Upper lobe of left lung (tissue), 6 donors: ENCODE data around the gene MTMR2. TPM values are rescaled to one million over a fixed set of nuclear protein-coding genes. Genes with fewer than 3 reads are reported as not detected.

Experiments used
- ATAC-seq, 2 donors: fragments of 200-7000 bp; cut with Tn5 transposase; one replicate each; pipeline ENCODE4 v1.9.1; 2022; ENCODE audit warnings: mild to moderate bottlenecking in 2 of 2, moderate library complexity in 2 of 2; ENCODE audit not compliant: low FRiP score in 2 of 2
- DNase-seq, 2 donors: peaks; one replicate each; pipeline ENCODE4 v3.0.0-alpha.2; 2019 to 2020
- H3K27ac ChIP-seq, 4 donors: fragments of 200-600 bp; sonication (generic); one replicate each; pipeline ENCODE4 v1.5.1; 2016 to 2019
- H3K27me3 ChIP-seq, 4 donors: fragments of 200-600 bp; sonication (generic); one replicate each; pipeline ENCODE4 v1.5.1; 2017 to 2019
- H3K36me3 ChIP-seq, 4 donors: fragments of 200-600 bp; sonication (generic); one replicate each; pipeline ENCODE4 v1.5.1; 2016 to 2019
- H3K4me1 ChIP-seq, 4 donors: fragments of 200-600 bp; sonication (generic); one replicate each; pipeline ENCODE4 v1.5.1; 2018 to 2019
- H3K4me3 ChIP-seq, 4 donors: fragments of 200-600 bp; sonication (generic); one replicate each; pipeline ENCODE4 v1.5.1; 2017 to 2019; ENCODE audit warnings: mild to moderate bottlenecking in 2 of 4, moderate library complexity in 1 of 4
- H3K9me3 ChIP-seq, 4 donors: fragments of 200-600 bp; sonication (generic); one replicate each; pipeline ENCODE4 v1.5.1; 2018 to 2019
- EP300 ChIP-seq, 4 donors: sonication (generic); formaldehyde crosslinking; IDR thresholded peaks; one replicate each; pipeline ENCODE4 v1.5.1; 2017; ENCODE audit warnings: antibody characterized with exemption in 4 of 4, control low read depth in 2 of 4
- POLR2A ChIP-seq, 4 donors: fragments of 450-650 bp; IDR thresholded peaks; one replicate each; pipeline ENCODE4 v1.5.1; 2016 to 2017; ENCODE audit warnings: antibody characterized with exemption in 4 of 4, mild to moderate bottlenecking in 2 of 4
- POLR2AphosphoS5 ChIP-seq, 2 donors: sonication (generic); formaldehyde crosslinking; IDR thresholded peaks; one replicate each; pipeline ENCODE4 v1.5.1; 2017; ENCODE audit warnings: antibody characterized with exemption in 2 of 2
- WGBS, 2 donors: methylation state at CpG; one replicate each; pipeline ENCODE4 v1.1.5; 2017 to 2018; 5-methylcytosine and 5-hydroxymethylcytosine counted together
- total RNA-seq, 6 donors: library from RNA; depleted of rRNA in 4 of 6; stranded (reverse); fragments of >200 nt in 4 of 6; gene quantifications; one replicate each; pipeline versions ENCODE4 v1.1.0 to v1.2.1, GENCODE V29; 2016 to 2021
- TF ChIP-seq, protein P1 (sequence below), 6 experiments: fragments of 450-650 bp in 4 of 6; fragments of 200-600 bp in 2 of 6; sonication (generic) in 2 of 6; IDR thresholded peaks; one replicate each; pipeline ENCODE4 v1.5.1; 2016 to 2019; ENCODE audit warnings: antibody characterized with exemption in 6 of 6
- donor health status: DM: no; HTN: no; CAD: no; lungs with moderate emphysema.
- donor health status: DM: no; HTN: yes; CAD: no; lungs with severe emphysema.

MTMR2 gene
- total RNA-seq, 6 donors from 2014 or later = 6.3 to 32.5 (median 25.0) TPM

DNA sequence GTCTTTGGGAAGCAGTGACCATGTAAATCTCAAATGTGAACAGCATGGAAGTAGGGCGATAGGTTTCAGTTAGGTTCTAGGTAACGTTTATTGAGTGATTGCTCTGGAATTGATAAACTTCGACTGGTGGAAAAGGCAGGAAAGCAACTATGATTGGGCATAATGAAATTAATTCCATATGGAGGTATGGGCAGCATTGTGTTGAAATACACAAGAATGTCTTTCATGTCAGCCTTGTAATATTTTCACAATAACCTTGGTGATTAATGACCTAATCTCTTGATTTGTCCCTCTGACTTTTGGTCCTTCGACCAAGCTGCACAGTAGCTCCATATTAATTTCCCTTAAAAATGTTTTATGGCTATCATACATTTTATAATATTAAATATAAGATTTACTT, 130.8 kb downstream of the MTMR2 start:
- H3K4me3 ChIP-seq = no peak overlapping the region
- ATAC-seq (no peak), DNase-seq (no peak)
- WGBS, 2 donors = 90 to 96% methylated on average over 4 of the region's 4 CpGs
- H3K36me3 ChIP-seq = no peaks in the 10 kb centered on the region
- H3K27me3 ChIP-seq = no peaks in the 10 kb centered on the region
- TF ChIP-seq, protein P1, sequence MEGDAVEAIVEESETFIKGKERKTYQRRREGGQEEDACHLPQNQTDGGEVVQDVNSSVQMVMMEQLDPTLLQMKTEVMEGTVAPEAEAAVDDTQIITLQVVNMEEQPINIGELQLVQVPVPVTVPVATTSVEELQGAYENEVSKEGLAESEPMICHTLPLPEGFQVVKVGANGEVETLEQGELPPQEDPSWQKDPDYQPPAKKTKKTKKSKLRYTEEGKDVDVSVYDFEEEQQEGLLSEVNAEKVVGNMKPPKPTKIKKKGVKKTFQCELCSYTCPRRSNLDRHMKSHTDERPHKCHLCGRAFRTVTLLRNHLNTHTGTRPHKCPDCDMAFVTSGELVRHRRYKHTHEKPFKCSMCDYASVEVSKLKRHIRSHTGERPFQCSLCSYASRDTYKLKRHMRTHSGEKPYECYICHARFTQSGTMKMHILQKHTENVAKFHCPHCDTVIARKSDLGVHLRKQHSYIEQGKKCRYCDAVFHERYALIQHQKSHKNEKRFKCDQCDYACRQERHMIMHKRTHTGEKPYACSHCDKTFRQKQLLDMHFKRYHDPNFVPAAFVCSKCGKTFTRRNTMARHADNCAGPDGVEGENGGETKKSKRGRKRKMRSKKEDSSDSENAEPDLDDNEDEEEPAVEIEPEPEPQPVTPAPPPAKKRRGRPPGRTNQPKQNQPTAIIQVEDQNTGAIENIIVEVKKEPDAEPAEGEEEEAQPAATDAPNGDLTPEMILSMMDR (IDR thresholded peaks at IDR 0.05) = no peak
- TF ChIP-seq POLR2AphosphoS5 (IDR thresholded peaks at IDR 0.05) (no peak), EP300 (IDR thresholded peaks at IDR 0.05) (no peak), POLR2A (IDR thresholded peaks at IDR 0.05) (no peak)
- no peaks in the 10 kb centered on the region for H3K9me3 ChIP-seq
- peaks cover 18 to 26% (median 20%) of the 10 kb centered on the region in 4 donors for H3K4me1 ChIP-seq
- H3K27ac ChIP-seq = no peak overlapping the region

DNA sequence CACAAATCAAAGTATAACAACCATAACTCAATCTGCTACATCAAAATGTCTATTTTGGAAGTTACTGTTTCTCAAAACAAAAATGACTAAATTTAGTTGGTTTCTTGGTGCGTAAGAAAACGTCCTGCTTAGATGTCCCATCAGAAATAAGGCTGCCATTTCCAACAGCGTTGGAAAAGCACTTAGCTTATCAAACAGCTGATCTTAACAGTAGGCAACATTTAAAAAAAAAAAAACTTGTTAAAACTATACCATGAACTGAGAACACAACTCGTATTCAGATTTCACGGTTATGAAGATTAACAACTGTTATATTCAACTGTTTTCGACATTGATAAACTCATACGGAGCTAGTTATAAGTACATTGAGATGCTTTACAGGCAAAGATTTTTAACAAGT, 131.2 kb downstream of the MTMR2 start:
- Histone ChIP-seq H3K4me1 (peaks cover 20 to 30% (median 24%) of the 10 kb centered on the region in 4 donors), H3K4me3 (no peak overlapping the region), H3K9me3 (no peaks in the 10 kb centered on the region), H3K27me3 (no peaks in the 10 kb centered on the region), H3K27ac (no peak overlapping the region), H3K36me3 (no peaks in the 10 kb centered on the region)
- TF ChIP-seq EP300 (IDR thresholded peaks at IDR 0.05) = no peak
- no peak for TF ChIP-seq POLR2A (IDR thresholded peaks at IDR 0.05)
- no peak for TF ChIP-seq POLR2AphosphoS5 (IDR thresholded peaks at IDR 0.05)
- TF ChIP-seq, protein P1 (IDR thresholded peaks at IDR 0.05) = no peak
- ATAC-seq = no peak
- DNase-seq = no peak
- 90 to 93% methylated on average over 7 of the region's 7 CpGs for WGBS, 2 donors

DNA sequence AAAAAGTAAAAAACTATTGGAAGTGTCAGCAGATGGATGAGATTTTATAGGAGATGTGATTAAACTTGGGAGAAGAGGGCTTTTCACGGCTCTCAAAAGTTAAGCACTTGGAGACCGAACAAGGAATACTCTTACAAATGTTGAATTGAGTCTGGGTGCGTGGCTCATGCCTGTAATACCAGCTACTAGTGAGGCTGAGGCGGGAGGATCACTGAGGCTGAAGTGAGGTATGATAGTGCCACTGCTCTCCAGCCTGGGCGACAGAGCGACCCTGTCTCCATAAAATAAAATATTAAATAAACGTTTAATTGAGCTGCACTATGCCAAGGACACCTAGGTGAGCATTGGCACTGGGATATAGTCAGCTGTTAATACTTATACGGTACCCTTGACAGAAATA, 131.7 kb downstream of the MTMR2 start:
- Histone ChIP-seq H3K27me3 (no peaks in the 10 kb centered on the region), H3K27ac (no peak overlapping the region), H3K4me3 (peak overlapping the region in 1 of 4 donors; percentile 72), H3K36me3 (peaks cover 0 to 3% (median 0%) of the 10 kb centered on the region in 4 donors), H3K4me1 (peaks cover 20 to 31% (median 24%) of the 10 kb centered on the region in 4 donors), H3K9me3 (no peaks in the 10 kb centered on the region)
- TF ChIP-seq POLR2AphosphoS5 (IDR thresholded peaks at IDR 0.05) (no peak), POLR2A (IDR thresholded peaks at IDR 0.05) (no peak), EP300 (IDR thresholded peaks at IDR 0.05) (no peak)
- TF ChIP-seq, protein P1 (IDR thresholded peaks at IDR 0.05) = no peak
- WGBS, 2 donors = 73 to 84% methylated on average over 8 of the region's 8 CpGs
- no peak for DNase-seq
- ATAC-seq = no peak

DNA sequence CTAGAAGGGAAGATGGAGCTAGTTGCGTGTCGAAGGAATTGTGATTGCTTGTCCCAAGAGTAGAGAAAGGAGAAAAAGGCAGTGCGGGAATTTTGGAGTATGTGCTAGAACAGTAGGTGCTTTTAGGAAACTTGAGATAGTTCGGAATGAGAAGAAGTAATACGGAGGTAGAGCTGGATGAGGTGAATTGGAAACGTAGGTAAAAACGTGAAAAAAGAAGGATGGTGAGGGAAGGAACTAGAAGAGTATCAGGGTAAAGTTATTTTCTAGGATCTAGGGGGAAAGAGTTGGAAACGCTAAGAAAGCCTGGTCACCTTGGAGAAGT, 132.2 kb downstream of the MTMR2 start:
- ATAC-seq = no peak
- TF ChIP-seq EP300 (IDR thresholded peaks at IDR 0.05) (no peak), POLR2AphosphoS5 (IDR thresholded peaks at IDR 0.05) (no peak), POLR2A (IDR thresholded peaks at IDR 0.05) (no peak)
- TF ChIP-seq, protein P1 (IDR thresholded peaks at IDR 0.05) = no peak
- DNase-seq = no peak
- H3K27me3 ChIP-seq = no peaks in the 10 kb centered on the region
- no peaks in the 10 kb centered on the region for H3K9me3 ChIP-seq
- peak overlapping the region in 2 of 4 donors; percentile 97 to 99 for H3K27ac ChIP-seq
- H3K4me3 ChIP-seq = peak overlapping the region in 3 of 4 donors; percentile 72 to 74 (median 73)
- peaks cover 20 to 31% (median 24%) of the 10 kb centered on the region in 4 donors for H3K4me1 ChIP-seq
- H3K36me3 ChIP-seq = peaks cover 0 to 9% (median 0%) of the 10 kb centered on the region in 4 donors
- 45 to 46% methylated on average over 8 of the region's 8 CpGs for WGBS, 2 donors
